Effector memory CD8-positive, alpha-beta T cell (primary cell): ENCODE data around the gene SSUH2.

Experiments used
- ATAC-seq: fragments of 150-1000 bp; cut with Tn5 transposase; replicated peaks from 2 replicates; pipeline ENCODE4 v1.10.0; 2021; ENCODE audit warnings: mild to moderate bottlenecking, moderate library complexity
- DNase-seq, 3 experiments: peaks; one replicate each; pipeline ENCODE4 v3.0.0; 2021
- H3K27ac Mint-ChIP-seq, 2 donors: one replicate each; pipeline ENCODE4 v1.8.0; 2022; ENCODE audit warnings: mild to moderate bottlenecking in 2 of 2, mixed read lengths in 2 of 2, moderate library complexity in 2 of 2
- H3K27me3 Mint-ChIP-seq, 2 donors: one replicate each; pipeline ENCODE4 v1.8.0; 2022; ENCODE audit warnings: mixed read lengths in 2 of 2
- H3K36me3 Mint-ChIP-seq: one replicate; pipeline ENCODE4 v1.8.0; 2022; ENCODE audit warnings: mild to moderate bottlenecking, moderate library complexity, mixed read lengths; ENCODE audit not compliant: insufficient read depth
- H3K4me1 Mint-ChIP-seq, 2 donors: one replicate each; pipeline ENCODE4 v1.8.0; 2022; ENCODE audit warnings: low read depth in 2 of 2, mixed read lengths in 2 of 2
- H3K4me3 Mint-ChIP-seq, 2 donors: one replicate each; pipeline ENCODE4 v1.8.0; 2022; ENCODE audit warnings: mild to moderate bottlenecking in 2 of 2, mixed read lengths in 2 of 2, moderate library complexity in 2 of 2
- H3K9me3 Mint-ChIP-seq, 2 donors: one replicate each; pipeline ENCODE4 v1.8.0; 2022; ENCODE audit warnings: mixed read lengths in 2 of 2

The SSUH2 gene

DNA sequence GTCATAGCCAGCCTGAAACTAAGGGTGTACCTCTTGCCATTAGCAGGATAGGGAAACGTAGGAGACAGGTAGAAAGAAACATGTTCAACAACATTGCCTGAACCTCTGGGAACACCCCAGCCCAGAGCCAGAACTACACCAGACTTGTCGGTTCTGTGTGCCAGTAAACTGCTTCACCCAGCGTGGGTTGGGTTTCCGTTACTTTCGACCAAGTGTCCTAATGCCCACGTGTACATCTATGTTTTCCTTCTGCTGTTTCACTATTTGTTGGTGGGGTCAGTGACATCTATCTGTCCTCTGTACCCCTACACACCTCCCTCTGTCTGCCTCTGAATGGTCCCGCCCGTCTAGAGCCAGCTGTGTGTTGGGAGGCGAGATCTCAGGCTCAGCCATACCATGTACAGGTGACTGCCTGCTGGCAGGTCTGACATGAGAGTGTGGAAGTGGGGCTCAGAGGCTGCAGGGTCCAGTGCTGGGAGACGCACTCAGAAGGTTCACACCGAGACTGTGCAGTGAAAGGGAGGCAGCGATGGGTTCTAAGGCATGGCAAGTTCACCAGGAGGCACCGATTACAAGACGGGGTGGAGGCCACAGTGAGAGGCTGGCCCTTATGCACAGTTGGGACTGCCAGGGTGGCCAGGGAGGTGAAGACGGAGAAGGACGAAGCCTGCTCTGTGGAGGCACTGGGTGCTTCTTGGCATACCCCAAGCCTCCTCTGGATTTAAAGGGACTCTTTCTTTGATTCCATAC lies 36.4 kb downstream of the SSUH2 start:
- H3K36me3 Mint-ChIP-seq = no peaks in the 10 kb centered on the region
- H3K9me3 Mint-ChIP-seq = no peaks in the 10 kb centered on the region
- no peak overlapping the region for H3K27ac Mint-ChIP-seq
- H3K4me1 Mint-ChIP-seq = no peaks in the 10 kb centered on the region
- H3K4me3 Mint-ChIP-seq = no peak overlapping the region
- DNase-seq (no peak), ATAC-seq (no peak)
- H3K27me3 Mint-ChIP-seq = peaks cover 12 to 21% of the 10 kb centered on the region in 2 donors

DNA sequence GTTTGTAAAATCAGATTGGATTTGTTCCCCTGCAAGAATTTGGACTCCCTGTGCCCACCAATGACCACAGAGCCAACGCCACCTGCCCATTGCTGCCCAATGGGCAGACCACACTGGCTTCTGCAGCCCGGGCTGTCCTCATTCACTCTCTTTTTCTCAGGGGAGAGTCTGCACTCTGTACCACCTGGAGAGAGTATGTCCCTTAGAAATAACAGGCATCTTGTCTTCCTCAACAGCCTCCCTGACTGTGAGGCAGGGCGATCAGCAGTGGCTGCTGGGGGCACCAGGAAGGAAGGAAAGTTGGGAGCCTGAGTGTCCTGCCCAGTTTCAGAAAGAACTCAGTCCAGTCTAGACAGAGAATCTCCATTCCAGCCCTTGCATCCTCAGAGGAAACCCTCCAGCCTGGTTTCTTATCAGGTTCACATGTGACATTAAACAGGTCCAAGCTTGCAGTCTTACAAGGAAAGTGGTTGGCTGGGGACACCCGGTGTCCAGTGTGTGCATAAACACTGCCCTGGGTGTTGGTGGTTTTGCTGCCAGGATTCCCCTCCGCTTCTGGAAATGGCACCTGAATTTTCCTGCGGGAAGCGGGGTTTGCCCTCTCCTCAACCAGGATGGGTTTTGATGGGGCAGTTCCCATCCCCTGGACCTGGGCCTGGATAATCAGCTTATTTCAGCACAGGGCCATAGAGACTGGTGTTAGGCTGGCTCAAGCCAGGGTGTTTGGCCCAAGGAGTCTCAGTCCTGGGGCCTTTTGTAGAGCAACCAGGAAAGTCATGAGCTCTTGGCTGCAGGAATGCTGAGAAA lies 37.2 kb downstream of the SSUH2 start:
- no peak for DNase-seq
- no peaks in the 10 kb centered on the region for H3K9me3 Mint-ChIP-seq
- no peak overlapping the region for H3K4me3 Mint-ChIP-seq
- H3K27ac Mint-ChIP-seq = no peak overlapping the region
- H3K36me3 Mint-ChIP-seq = no peaks in the 10 kb centered on the region
- ATAC-seq = no peak
- no peaks in the 10 kb centered on the region for H3K4me1 Mint-ChIP-seq
- peaks cover 12 to 21% of the 10 kb centered on the region in 2 donors for H3K27me3 Mint-ChIP-seq

DNA sequence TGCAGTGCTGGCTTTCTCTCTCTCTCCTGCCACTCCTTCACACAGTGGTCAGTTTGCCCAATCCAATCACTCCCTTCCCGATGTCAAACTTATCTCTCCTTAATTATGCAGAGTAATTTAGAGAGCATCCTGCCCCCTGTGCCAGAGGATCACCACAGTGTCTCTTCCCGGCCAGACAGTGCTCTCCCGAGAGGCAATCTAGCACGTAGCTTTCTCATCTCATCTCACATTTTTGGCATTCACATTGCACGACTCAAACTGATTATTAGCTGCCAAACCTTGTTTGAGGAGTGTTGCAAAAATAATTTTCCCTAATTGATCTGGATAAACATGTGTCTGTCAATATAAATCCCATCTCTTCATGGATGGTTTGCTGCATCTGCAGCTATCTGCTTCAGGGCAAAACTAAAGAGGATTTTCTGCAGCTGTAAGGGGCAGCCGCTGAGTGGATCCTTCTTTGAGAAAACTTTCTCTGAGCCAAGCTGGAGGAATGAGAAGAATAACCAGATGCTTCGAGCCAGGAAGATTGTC lies 37.8 kb downstream of the SSUH2 start:
- H3K4me3 Mint-ChIP-seq = no peak overlapping the region
- H3K27me3 Mint-ChIP-seq = peaks cover 12 to 21% of the 10 kb centered on the region in 2 donors
- DNase-seq (no peak), ATAC-seq (no peak)
- H3K27ac Mint-ChIP-seq = no peak overlapping the region
- no peaks in the 10 kb centered on the region for H3K9me3 Mint-ChIP-seq
- H3K36me3 Mint-ChIP-seq = no peaks in the 10 kb centered on the region
- no peaks in the 10 kb centered on the region for H3K4me1 Mint-ChIP-seq

DNA sequence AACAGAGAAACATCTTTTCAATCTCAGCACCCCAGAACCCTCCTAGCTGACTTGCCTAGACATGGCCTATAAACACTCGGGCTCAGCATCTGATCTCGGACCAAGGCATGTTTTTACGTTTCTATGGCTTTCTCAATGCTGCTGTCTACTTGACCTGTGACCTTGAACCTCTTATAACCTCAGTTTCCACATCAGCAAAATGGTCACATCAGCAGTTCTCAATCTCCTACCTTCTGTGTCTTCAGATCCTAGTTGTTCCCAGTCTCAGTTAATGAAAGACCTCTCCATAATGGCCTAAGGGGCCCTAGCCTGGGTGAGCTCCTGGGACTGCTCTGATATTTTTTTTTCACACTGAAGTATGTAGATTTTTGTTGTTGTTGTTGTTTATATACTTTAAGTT lies 39.6 kb downstream of the SSUH2 start:
- no peak for DNase-seq
- no peak overlapping the region for H3K27ac Mint-ChIP-seq
- H3K36me3 Mint-ChIP-seq = no peaks in the 10 kb centered on the region
- H3K4me1 Mint-ChIP-seq = no peaks in the 10 kb centered on the region
- no peak overlapping the region for H3K4me3 Mint-ChIP-seq
- ATAC-seq = no peak
- peaks cover 6 to 13% of the 10 kb centered on the region in 2 donors for H3K27me3 Mint-ChIP-seq
- no peaks in the 10 kb centered on the region for H3K9me3 Mint-ChIP-seq

DNA sequence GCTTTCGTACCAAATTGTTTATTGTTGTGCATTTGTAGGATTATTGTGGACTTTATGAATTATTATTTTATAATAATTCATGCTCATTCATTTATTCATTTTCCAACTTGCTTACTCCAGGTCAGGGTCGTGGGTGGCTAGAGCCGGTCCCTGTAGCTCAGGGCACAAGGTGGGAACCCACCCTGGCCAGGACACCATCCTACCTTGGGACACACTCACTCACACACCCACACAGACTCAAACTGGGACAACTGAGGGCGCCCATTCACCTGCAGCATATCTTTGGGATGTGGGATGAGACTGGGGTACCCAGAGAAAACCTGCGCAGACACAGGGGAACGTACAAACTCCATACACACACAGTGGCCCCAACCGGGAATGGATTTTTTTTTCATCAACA lies 40.6 kb downstream of the SSUH2 start:
- Mint-ChIP-seq H3K4me3 (no peak overlapping the region), H3K27me3 (peaks cover 6 to 12% of the 10 kb centered on the region in 2 donors), H3K4me1 (no peaks in the 10 kb centered on the region), H3K36me3 (no peaks in the 10 kb centered on the region), H3K9me3 (no peaks in the 10 kb centered on the region), H3K27ac (no peak overlapping the region)
- no peak for DNase-seq
- no peak for ATAC-seq

DNA sequence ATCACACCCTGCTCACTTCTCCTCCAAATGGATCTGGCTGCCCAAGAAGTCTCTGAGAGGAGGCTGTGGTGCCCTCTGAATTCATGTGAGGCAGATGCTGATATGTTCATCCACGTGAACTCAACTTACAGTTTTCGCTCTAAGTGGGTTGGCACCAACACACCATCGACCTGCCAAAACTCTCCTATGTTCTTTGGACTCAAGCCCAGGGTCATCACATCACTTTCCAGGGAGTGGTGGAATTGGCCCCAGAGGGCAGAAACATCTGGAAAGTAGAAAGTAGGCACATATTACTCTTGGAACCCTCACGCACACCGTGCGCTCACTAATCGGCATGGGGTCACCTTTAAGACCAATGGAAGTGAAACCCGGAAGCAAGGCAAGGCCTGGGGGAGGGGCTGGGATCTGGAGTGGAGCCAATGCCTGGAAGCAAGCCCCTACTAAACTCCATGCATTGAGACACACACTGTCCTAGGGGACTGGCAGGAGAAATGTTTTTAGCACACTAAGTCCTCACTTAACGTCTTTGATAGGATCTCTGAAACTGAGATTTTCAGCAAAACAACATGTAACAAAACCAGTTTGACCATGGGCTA lies 41.4 kb downstream of the SSUH2 start:
- no peak for DNase-seq
- H3K36me3 Mint-ChIP-seq = no peaks in the 10 kb centered on the region
- no peaks in the 10 kb centered on the region for H3K9me3 Mint-ChIP-seq
- H3K27me3 Mint-ChIP-seq = peaks cover 4 to 6% of the 10 kb centered on the region in 2 donors
- H3K27ac Mint-ChIP-seq = no peak overlapping the region
- H3K4me3 Mint-ChIP-seq = no peak overlapping the region
- ATAC-seq = no peak
- H3K4me1 Mint-ChIP-seq = no peaks in the 10 kb centered on the region

DNA sequence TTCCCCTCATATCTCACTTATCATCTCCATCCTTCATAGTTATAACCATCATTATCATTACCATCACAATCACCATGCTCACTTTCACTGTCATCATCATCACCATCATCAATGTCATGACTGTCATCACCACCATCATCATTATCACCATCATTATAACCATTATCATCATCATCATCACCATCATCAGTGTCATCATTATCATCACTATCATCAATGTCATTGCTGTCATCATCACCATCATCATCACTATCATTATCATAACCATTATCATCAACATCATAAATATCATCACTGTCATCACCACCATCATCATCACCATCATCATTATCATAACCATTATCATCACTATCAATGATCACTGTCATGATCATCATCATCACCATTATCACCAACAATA lies 44.1 kb downstream of the SSUH2 start:
- H3K9me3 Mint-ChIP-seq = no peaks in the 10 kb centered on the region
- ATAC-seq = no peak
- no peaks in the 10 kb centered on the region for H3K36me3 Mint-ChIP-seq
- no peak overlapping the region for H3K4me3 Mint-ChIP-seq
- DNase-seq = no peak
- peaks cover 6% of the 10 kb centered on the region in 2 donors for H3K27me3 Mint-ChIP-seq
- no peak overlapping the region for H3K27ac Mint-ChIP-seq
- H3K4me1 Mint-ChIP-seq = no peaks in the 10 kb centered on the region

DNA sequence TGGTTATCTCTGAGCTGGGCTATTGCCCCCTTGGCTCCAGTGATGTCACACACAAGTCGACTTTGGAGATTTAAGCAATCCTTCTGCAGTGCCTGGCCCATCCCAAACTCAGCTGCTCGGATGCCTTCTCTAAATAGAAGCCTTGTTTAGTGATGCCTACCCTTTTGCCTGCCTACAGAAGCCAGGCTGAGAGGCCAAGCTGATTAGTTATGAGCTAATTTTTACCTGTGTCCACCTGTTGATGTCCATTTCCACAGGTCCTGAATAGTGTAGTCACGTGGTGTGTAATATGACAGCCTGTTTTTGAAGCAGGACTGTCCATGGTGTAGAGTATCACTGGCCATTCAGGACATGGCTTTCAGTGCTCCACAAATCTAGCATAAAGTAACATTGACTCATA lies 45.5 kb downstream of the SSUH2 start:
- Mint-ChIP-seq H3K27me3 (peaks cover 6 to 7% of the 10 kb centered on the region in 2 donors), H3K4me3 (no peak overlapping the region), H3K4me1 (no peaks in the 10 kb centered on the region), H3K36me3 (no peaks in the 10 kb centered on the region), H3K9me3 (no peaks in the 10 kb centered on the region), H3K27ac (no peak overlapping the region)
- DNase-seq (no peak), ATAC-seq (no peak)

DNA sequence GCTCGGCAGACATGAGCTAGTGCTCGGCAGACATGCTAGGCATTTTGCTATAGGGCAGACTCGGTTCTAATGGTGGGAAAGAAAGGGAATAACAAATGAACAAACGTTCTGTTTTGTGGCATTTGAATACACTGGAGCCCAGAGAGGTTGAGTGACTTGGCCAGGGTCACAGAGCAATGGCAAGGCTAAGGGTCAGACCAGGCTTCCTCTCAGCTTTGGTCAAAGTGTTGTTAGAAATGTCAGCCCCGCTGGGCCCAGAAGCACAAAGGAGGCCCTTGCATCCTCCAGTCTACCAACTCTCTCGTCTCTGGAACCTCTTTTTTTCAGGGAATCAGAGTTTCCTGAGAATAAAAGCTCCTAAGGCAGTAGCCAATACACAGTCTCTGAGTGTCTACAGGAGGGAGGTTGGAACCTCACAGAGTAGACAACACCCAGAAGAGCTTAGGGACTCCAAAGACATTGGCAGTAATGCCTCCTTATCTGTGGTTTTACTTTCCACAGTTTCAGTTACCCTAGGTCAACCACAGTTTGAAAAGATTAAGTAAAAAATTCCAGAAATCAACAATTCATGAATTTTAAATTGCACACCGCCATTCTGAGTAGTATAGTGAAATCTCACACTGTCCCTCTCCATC lies 47.3 kb downstream of the SSUH2 start:
- DNase-seq (no peak), ATAC-seq (no peak)
- H3K27ac Mint-ChIP-seq = no peak overlapping the region
- H3K4me1 Mint-ChIP-seq = no peaks in the 10 kb centered on the region
- H3K4me3 Mint-ChIP-seq = no peak overlapping the region
- peaks cover 6 to 7% of the 10 kb centered on the region in 2 donors for H3K27me3 Mint-ChIP-seq
- H3K36me3 Mint-ChIP-seq = no peaks in the 10 kb centered on the region
- no peaks in the 10 kb centered on the region for H3K9me3 Mint-ChIP-seq

DNA sequence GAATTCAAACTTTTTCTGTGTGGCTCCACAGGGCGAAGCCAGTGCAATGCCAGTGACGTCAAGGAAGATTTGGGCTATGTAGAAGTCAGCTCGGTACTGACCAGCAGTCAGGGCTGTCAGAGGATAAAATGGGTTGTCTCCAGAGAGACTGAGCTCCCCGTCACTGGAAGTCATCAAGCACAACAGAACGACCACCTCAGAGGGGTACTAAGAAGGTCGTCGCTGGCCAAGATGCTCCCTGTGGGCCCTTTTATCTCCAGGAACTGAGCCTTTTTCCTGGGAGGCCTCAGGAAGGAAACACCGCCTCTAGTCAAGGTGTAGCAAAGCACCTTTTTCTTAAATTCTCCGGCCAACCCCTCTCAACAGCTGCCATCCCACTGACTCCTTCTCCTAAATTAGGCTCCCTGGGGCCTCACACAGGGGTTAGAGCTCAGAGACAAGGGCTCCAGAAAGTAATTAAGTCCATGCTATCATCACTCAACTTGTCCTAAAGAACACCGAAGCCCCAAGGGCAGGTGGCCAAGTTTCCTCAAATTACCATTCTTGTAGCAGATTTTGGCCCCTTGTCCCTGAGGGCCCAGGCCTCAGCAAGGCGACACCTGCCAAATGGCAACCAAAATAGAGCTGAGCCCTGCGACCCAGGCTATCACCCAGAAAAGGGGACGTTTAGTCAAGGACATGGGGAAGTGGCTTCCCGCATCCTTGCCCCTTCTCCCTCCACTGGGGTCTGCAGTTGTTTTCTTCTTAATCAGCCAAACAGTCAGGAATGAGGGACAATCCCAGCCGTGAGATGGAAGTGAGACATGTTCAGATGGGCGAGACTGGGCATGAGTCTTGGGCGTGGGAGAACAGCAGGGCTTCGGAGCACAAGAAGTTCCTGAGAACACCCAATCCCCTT lies 48.0 kb downstream of the SSUH2 start:
- DNase-seq = no peak
- H3K27me3 Mint-ChIP-seq = peaks cover 6 to 7% of the 10 kb centered on the region in 2 donors
- H3K9me3 Mint-ChIP-seq = no peaks in the 10 kb centered on the region
- no peaks in the 10 kb centered on the region for H3K36me3 Mint-ChIP-seq
- no peaks in the 10 kb centered on the region for H3K4me1 Mint-ChIP-seq
- H3K4me3 Mint-ChIP-seq = no peak overlapping the region
- no peak for ATAC-seq
- no peak overlapping the region for H3K27ac Mint-ChIP-seq

DNA sequence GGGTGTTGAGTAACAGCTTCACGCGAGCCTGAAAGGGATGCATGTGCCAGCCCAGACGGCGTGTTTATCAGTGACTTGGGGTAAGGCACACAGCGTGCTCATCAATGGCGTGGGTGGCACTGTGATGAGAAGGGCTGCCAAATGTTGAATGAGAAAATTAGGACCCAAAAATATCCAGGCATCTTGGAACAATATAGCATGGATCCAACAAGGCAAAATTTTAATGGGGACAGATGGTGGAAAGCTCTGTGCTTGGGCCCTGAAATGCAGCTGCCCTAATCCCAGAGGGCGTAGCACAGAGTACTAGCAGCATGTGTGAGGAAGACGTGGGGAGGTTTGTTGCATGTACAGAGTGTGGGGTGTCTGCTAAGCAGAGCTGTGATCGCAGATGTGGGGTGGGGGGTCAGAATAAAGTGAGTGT lies 48.9 kb downstream of the SSUH2 start:
- Mint-ChIP-seq H3K27me3 (peaks cover 6 to 7% of the 10 kb centered on the region in 2 donors), H3K4me3 (no peak overlapping the region), H3K9me3 (no peaks in the 10 kb centered on the region), H3K27ac (no peak overlapping the region), H3K36me3 (no peaks in the 10 kb centered on the region), H3K4me1 (no peaks in the 10 kb centered on the region)
- no peak for ATAC-seq
- DNase-seq = no peak

DNA sequence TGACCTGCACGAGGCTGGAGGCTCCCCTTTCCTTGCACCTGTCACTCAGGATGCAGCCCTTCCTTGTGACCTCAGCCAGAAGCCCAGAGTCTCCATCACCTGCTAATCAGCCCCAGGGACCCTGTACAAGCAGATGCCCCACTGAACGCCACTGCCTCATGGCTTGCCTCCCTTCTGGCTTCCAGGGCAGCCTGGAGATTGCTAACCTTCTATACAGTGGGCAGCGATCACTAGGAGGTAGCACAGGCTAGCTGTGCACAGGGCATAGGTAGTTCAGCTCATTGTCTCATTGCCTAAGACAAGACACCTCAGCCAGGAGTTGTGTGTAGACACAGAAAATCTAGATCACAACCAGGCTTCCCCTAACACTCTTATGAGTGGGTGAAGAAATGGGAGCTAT lies 49.3 kb downstream of the SSUH2 start:
- Mint-ChIP-seq H3K27ac (no peak overlapping the region), H3K36me3 (no peaks in the 10 kb centered on the region), H3K4me1 (no peaks in the 10 kb centered on the region), H3K9me3 (no peaks in the 10 kb centered on the region), H3K27me3 (peaks cover 6 to 7% of the 10 kb centered on the region in 2 donors), H3K4me3 (no peak overlapping the region)
- no peak for ATAC-seq
- no peak for DNase-seq
